B cell (primary cell): ENCODE results near the gene OSCAR.

Source experiments
- EZH2 ChIP-seq: IDR thresholded peaks from 2 replicates; pipeline ENCODE4 v1.6.1; 2012; ENCODE audit warnings: borderline replicate concordance, low read depth, mild to moderate bottlenecking, moderate library complexity, low read length; ENCODE audit not compliant: insufficient read depth, poor library complexity, severe bottlenecking
- TF ChIP-seq, protein P1 (sequence below): fragments of 200-600 bp; IDR thresholded peaks from one replicate; pipeline ENCODE4 v1.8.0; 2022; ENCODE audit warnings: antibody characterized with exemption, mild to moderate bottlenecking

DNA sequence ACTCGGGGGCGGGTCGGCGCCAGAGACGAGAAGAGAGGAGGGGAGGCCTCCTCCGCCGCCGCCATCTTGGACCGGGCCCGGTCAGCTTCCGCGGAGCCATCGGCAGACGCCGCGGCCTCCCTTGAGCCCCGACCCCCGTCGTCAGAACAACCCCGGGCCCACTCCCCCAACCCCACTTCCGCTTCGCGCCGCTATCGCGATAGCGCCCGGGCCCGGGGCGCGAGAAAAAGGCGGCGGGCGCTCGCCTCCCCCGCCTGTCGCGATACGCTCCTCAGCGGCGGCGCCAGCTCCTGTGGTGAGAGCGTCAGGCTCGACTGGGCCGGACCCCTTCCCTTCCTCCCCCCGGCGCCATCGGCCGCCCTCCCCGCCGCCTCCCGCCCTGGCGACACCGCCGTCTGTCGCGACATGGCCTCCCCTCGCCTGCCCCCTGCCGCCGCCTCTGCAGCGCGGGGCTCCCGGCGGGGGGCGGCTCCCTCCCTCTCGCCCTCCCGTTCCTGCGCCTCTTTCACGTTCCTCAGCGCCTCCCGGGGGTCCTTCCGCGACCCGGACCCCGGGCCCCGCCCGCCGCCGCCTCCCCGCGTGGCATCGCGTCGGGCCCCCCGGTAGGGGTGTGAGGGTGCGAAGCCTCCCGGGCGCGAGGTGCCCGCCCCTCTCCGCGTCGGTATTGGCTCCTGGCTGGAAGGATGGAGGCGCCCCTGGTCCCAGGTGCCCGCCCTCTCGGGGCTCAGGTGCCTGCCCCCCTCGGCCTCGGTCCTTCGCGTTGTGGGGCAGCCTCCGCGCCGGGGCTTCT, 37.3 kb upstream of the OSCAR start, which contains the start of gene CNOT3:
- TF ChIP-seq, protein P1, sequence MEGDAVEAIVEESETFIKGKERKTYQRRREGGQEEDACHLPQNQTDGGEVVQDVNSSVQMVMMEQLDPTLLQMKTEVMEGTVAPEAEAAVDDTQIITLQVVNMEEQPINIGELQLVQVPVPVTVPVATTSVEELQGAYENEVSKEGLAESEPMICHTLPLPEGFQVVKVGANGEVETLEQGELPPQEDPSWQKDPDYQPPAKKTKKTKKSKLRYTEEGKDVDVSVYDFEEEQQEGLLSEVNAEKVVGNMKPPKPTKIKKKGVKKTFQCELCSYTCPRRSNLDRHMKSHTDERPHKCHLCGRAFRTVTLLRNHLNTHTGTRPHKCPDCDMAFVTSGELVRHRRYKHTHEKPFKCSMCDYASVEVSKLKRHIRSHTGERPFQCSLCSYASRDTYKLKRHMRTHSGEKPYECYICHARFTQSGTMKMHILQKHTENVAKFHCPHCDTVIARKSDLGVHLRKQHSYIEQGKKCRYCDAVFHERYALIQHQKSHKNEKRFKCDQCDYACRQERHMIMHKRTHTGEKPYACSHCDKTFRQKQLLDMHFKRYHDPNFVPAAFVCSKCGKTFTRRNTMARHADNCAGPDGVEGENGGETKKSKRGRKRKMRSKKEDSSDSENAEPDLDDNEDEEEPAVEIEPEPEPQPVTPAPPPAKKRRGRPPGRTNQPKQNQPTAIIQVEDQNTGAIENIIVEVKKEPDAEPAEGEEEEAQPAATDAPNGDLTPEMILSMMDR: peak; percentile 37
- no peak for TF ChIP-seq EZH2
